Esophagus muscularis mucosa (tissue), 4 donors: ENCODE data around the gene KRT39. TPM values are rescaled to one million over a fixed set of nuclear protein-coding genes. Genes with fewer than 3 reads are reported as not detected.
A peak's percentile ranks its signal among the peaks of the same experiment; 100 is the strongest.
"Not testable (repeated sequence)": the region's sequence is repeated elsewhere in the genome, so short reads cannot be mapped to it uniquely, and the experiment has no call there.

Experiments
- DNase-seq: peaks from one replicate; pipeline ENCODE4 v3.0.0-alpha.2; 2017; ENCODE audit errors: extremely low spot score
- H3K27ac ChIP-seq, 4 donors: fragments of 200-600 bp; sonication (generic); replicated peaks in 1 of 4; 1 replicate in 3 of 4; 2 replicates in 1 of 4; pipeline ENCODE4 v1.5.1; 2016 to 2019; ENCODE audit warnings: mild to moderate bottlenecking in 1 of 4
- H3K27me3 ChIP-seq, 4 donors: fragments of 200-600 bp; sonication (generic); one replicate each; pipeline versions ENCODE4 v1.5.1 to v1.6.0; 2016 to 2019
- H3K36me3 ChIP-seq, 4 donors: fragments of 200-600 bp; sonication (generic); one replicate each; pipeline ENCODE4 v1.5.1; 2016 to 2019
- H3K4me1 ChIP-seq, 4 donors: fragments of 200-600 bp; sonication (generic); one replicate each; pipeline ENCODE4 v1.5.1; 2016 to 2019
- H3K4me3 ChIP-seq, 4 donors: fragments of 200-600 bp; sonication (generic); 1 replicate in 2 of 4; 2 replicates in 2 of 4; pipeline ENCODE4 v1.5.1; 2016 to 2019; ENCODE audit warnings: mild to moderate bottlenecking in 4 of 4, moderate library complexity in 1 of 4
- H3K9me3 ChIP-seq, 4 donors: fragments of 200-600 bp; sonication (generic); 1 replicate in 3 of 4; 2 replicates in 1 of 4; pipeline ENCODE4 v1.5.1; 2016 to 2019
- EP300 ChIP-seq: sonication (generic); formaldehyde crosslinking; IDR thresholded peaks from one replicate; pipeline ENCODE4 v1.6.1; 2017; ENCODE audit warnings: antibody characterized with exemption
- POLR2A ChIP-seq: fragments of 450-650 bp; IDR thresholded peaks from one replicate; pipeline ENCODE4 v1.6.1; 2017; ENCODE audit warnings: antibody characterized with exemption, moderate library complexity, mild to moderate bottlenecking, low read depth
- POLR2AphosphoS5 ChIP-seq, 2 donors: sonication (generic); formaldehyde crosslinking; IDR thresholded peaks; one replicate each; pipeline ENCODE4 v1.6.1; 2017; ENCODE audit warnings: antibody characterized with exemption in 2 of 2
- WGBS: methylation state at CpG from one replicate; pipeline ENCODE4 v1.1.5; 2018; 5-methylcytosine and 5-hydroxymethylcytosine counted together
- intact Hi-C: fragments of 100-400 bp; cut with DNase I; formaldehyde crosslinking; loops from one replicate; pipeline ENCODE4 v1.15.1; 2023
- total RNA-seq, 4 donors: library from RNA; depleted of rRNA; stranded (reverse); fragments of >200 nt; gene quantifications; one replicate each; pipeline versions ENCODE4 v1.1.0 to v1.2.1, GENCODE V29; 2016
- TF ChIP-seq, protein P1 (sequence below), 3 experiments: fragments of 200-600 bp in 2 of 3; fragments of 450-650 bp in 1 of 3; sonication (generic) in 2 of 3; IDR thresholded peaks; one replicate each; pipeline ENCODE4 v1.5.1; 2017 to 2019; ENCODE audit warnings: antibody characterized with exemption in 3 of 3, mild to moderate bottlenecking in 2 of 3, moderate library complexity in 1 of 3

Gene KRT39
- total RNA-seq, 4 donors from 2014 or later = not detected

DNA sequence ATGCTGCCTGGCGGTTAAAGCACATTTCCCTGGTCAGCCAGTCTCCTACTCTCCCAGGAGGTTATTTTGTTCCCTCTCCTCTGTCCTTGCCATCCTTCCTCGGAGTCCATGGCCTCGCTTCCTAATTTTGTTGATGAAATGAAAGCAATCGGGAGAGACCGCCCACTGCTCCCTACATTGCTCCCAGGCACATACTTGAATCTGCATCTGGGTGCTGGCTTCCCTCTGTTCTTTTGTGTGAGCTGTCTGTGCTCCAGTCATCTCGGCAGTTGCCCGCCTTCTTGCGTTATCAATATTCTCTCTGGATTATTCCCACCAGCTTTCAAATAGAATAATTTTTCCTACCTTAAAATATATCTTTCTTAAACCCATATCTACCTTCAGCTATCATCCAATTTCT is 40.4 kb downstream of the KRT39 start:
- TF ChIP-seq, protein P1, sequence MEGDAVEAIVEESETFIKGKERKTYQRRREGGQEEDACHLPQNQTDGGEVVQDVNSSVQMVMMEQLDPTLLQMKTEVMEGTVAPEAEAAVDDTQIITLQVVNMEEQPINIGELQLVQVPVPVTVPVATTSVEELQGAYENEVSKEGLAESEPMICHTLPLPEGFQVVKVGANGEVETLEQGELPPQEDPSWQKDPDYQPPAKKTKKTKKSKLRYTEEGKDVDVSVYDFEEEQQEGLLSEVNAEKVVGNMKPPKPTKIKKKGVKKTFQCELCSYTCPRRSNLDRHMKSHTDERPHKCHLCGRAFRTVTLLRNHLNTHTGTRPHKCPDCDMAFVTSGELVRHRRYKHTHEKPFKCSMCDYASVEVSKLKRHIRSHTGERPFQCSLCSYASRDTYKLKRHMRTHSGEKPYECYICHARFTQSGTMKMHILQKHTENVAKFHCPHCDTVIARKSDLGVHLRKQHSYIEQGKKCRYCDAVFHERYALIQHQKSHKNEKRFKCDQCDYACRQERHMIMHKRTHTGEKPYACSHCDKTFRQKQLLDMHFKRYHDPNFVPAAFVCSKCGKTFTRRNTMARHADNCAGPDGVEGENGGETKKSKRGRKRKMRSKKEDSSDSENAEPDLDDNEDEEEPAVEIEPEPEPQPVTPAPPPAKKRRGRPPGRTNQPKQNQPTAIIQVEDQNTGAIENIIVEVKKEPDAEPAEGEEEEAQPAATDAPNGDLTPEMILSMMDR (IDR thresholded peaks at IDR 0.05) = no peak
- TF ChIP-seq POLR2AphosphoS5 (IDR thresholded peaks at IDR 0.05) (no peak), POLR2A (no peak), EP300 (no peak)
- Histone ChIP-seq H3K27me3 (no peaks in the 10 kb centered on the region), H3K36me3 (no peaks in the 10 kb centered on the region), H3K4me1 (peaks cover 0 to 11% (median 7%) of the 10 kb centered on the region in 4 donors), H3K4me3 (no peak overlapping the region), H3K9me3 (no peaks in the 10 kb centered on the region), H3K27ac (no peak overlapping the region)
- intact Hi-C loops = no loop called here
- 89% methylated on average over 8 of the region's 8 CpGs for WGBS
- no peak for DNase-seq

DNA sequence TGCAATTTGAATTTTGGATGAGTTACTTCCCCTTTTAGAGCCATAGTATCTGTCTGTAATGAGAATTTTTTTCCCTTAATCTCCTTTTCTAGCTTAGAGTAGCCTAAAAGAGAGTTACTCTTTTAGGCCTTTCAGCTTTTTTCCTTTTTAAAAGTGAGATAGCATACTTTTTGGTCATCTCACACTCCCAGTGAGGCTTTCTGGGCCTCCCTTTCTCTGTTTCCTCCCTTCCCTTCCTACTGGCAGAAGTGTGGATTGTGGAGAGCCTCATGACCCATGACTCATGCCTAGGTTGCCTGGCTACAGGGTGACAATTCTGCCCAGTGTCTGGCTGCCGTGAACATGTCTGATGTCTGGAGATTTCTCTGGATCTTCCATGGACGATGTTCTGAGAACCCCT is 44.5 kb downstream of the KRT39 start:
- TF ChIP-seq POLR2AphosphoS5 (IDR thresholded peaks at IDR 0.05) (peak in 1 of 2 donors; percentile 60), EP300 (no peak)
- TF ChIP-seq, protein P1 (IDR thresholded peaks at IDR 0.05) = no peak

DNA sequence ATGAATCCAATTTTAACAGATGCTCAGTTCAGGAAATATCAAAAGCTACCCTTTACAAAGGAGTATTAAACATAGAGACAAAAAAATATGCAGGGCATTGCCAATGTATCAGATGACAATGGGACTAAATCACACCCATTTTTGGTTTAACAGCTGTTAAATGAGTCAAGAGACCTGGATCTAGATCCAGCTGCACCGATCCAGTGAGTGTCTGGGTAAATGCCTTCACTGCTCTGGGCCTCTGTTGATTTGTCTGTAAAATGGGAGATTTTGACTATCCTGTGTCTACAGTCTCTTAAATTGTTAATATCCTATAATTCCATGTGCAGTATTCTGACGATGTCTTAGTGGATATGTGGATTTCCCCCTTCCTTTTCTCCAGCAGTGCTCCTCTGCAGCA is 45.7 kb downstream of the KRT39 start:
- WGBS = 89% methylated on average over 2 of the region's 2 CpGs
- intact Hi-C loops = no loop called here
- H3K27ac ChIP-seq = no peak overlapping the region

More for the DNA sequence above, 44.5 kb downstream of the KRT39 start:
- Histone ChIP-seq H3K4me3 (no peak overlapping the region), H3K9me3 (no peaks in the 10 kb centered on the region), H3K27me3 (no peaks in the 10 kb centered on the region), H3K27ac (peak overlapping the region in 3 of 4 donors; percentile 6 to 49 (median 47)), H3K36me3 (no peaks in the 10 kb centered on the region), H3K4me1 (peaks cover 0 to 11% (median 7%) of the 10 kb centered on the region in 4 donors)
- WGBS = 42% methylated on average over 2 of the region's 2 CpGs
- DNase-seq = no peak
- intact Hi-C loops = no loop called here

DNA sequence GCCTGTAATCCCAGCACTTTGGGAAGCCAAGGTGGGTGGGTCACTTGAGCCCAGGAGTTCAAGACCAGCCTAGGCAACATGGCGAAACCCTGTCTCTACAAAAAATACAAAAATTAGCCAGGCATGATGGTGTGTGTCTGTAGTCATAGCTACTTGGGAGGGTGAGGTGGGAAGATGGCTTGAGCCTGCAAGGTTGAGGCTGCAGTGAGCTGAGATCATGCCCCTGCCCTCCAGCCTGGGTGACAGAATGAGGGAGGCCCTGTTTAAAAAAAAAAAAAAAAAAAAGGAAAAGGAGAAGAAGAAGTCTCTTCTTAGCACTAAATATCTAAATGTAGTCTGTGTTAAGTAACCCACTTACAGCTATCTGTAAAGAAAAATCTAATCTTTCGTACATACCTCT is 49.6 kb downstream of the KRT39 start:
- H3K36me3 ChIP-seq, H3K27me3 ChIP-seq, intact Hi-C loops, H3K27ac ChIP-seq, H3K4me3 ChIP-seq, H3K9me3 ChIP-seq, DNase-seq, H3K4me1 ChIP-seq: not testable (repeated sequence)
- WGBS = 93% methylated on average over 2 of the region's 2 CpGs

More for the DNA sequence above, 45.7 kb downstream of the KRT39 start:
- no peak for DNase-seq
- Histone ChIP-seq H3K9me3 (no peaks in the 10 kb centered on the region), H3K27me3 (no peaks in the 10 kb centered on the region), H3K4me1 (peaks cover 0 to 11% (median 7%) of the 10 kb centered on the region in 4 donors), H3K36me3 (no peaks in the 10 kb centered on the region), H3K4me3 (no peak overlapping the region)
- TF ChIP-seq POLR2AphosphoS5 (IDR thresholded peaks at IDR 0.05) (no peak), EP300 (no peak), POLR2A (no peak)
- TF ChIP-seq, protein P1 (IDR thresholded peaks at IDR 0.05) = no peak

DNA sequence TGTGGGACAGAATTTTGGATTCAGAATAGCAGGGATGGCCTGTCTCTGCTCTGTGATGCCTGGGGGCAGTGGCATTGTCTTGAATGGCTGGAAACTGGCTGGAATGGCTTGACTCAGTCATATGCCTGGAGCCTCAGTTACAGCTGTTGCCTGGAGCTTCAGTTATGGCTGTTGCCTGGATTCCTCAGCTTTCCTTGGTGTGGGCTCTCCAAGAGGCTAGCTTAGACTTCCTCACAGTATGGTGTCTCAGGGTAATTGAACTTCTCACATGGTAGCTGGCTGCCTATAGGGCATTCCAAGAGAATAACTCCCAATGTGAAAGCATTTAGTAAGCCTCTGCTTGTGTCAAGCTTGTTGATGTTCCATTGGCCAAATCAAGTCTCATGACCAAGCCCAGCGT is 50.4 kb downstream of the KRT39 start:
- Histone ChIP-seq H3K36me3 (no peaks in the 10 kb centered on the region), H3K9me3 (no peaks in the 10 kb centered on the region), H3K4me1 (peaks cover 0 to 8% (median 0%) of the 10 kb centered on the region in 4 donors), H3K27ac (no peak overlapping the region), H3K4me3 (no peak overlapping the region), H3K27me3 (no peaks in the 10 kb centered on the region)
- TF ChIP-seq EP300 (no peak), POLR2AphosphoS5 (IDR thresholded peaks at IDR 0.05) (no peak), POLR2A (no peak)
- TF ChIP-seq, protein P1 (IDR thresholded peaks at IDR 0.05) = no peak
- no peak for DNase-seq
- WGBS = 0% methylated on average over 1 of the region's 1 CpG
- intact Hi-C loops = no loop called here
